ENCODE results near the gene PPFIA1.
"Not testable (repeated sequence)": the region's sequence is repeated elsewhere in the genome, so short reads cannot be mapped to it uniquely, and the experiment has no call there.

PPFIA1 gene

DNA sequence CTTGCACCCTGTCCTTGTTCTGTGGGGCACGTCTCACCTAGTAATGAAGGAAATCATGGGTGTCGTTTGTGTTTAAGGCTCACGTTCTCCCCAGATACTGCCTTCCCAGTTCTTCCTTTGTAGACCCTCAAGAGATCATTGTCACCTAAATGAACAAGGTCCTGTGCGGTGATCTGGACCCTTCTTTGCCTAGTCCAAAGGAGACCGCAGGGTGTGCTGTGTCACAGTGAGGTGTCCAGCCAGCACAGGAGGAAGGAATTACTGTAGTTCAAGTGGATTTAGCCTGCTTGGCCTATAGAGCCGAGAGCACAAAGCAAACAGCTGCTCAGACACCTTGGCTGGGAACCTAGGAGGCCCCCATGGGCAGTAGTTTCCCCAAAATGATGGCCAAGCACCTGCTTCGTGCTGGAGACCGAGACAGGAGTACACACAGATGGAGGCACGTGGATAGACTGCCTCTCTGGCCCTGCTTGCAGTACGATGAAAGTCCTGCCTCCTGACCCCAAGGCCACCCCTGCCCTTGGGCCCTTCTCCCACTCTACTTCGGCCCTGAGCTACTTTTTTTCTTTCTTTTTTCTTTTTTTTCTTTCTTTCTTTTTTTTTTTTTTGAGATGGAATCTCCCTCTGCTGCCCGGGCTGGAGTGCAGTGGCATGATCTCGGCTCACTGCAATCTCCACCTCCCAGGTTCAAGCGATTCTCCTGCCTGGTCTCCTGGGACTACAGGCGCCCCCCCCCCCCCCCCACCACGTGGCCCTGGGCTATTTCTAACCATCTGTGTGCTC is 19.4 kb upstream of the PPFIA1 start:
- DNase-seq (ENCODE audit: insufficient read length, low spot score) = no peak
- FAIRE-seq = no peak
- TF ChIP-seq, protein P1, sequence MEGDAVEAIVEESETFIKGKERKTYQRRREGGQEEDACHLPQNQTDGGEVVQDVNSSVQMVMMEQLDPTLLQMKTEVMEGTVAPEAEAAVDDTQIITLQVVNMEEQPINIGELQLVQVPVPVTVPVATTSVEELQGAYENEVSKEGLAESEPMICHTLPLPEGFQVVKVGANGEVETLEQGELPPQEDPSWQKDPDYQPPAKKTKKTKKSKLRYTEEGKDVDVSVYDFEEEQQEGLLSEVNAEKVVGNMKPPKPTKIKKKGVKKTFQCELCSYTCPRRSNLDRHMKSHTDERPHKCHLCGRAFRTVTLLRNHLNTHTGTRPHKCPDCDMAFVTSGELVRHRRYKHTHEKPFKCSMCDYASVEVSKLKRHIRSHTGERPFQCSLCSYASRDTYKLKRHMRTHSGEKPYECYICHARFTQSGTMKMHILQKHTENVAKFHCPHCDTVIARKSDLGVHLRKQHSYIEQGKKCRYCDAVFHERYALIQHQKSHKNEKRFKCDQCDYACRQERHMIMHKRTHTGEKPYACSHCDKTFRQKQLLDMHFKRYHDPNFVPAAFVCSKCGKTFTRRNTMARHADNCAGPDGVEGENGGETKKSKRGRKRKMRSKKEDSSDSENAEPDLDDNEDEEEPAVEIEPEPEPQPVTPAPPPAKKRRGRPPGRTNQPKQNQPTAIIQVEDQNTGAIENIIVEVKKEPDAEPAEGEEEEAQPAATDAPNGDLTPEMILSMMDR (IDR thresholded peaks at IDR 0.05; ENCODE audit: insufficient read depth, missing control alignments) = no peak

DNA sequence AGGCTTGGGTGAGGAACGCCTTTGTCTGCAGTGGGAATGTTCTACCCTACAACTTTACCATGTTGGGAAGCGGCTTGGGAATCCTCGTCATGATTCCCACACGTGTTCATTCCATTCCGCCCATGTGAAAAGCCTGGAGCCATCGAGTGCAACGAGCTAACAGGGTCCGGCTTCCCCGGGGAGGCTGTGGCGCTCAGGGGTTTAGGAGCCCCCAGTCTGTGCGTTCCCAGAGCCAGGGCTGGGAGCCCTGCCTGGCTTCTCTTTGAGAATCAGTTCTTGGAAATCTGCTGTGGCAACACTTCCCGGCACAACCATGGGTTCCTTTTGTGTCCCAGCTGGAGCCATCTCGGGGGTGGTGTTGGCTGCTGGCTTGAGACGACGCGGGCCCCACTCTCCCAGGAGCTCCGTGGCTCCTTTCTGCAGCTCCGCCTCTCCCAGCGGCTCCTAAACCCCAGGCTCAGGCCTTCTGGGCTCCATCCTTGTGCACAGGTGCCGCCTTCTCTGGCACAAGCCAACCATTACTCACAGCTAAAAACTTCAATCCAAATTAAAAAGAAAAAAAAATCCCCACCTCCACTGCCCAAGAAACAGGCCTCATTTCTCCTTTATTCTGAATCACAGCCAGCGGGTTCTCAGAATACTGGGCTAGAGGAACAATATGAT is 18.7 kb upstream of the PPFIA1 start:
- DNase-seq (ENCODE audit: insufficient read length, low spot score) (no peak), FAIRE-seq (no peak)
- TF ChIP-seq, protein P1 (IDR thresholded peaks at IDR 0.05; ENCODE audit: insufficient read depth, missing control alignments) = no peak

DNA sequence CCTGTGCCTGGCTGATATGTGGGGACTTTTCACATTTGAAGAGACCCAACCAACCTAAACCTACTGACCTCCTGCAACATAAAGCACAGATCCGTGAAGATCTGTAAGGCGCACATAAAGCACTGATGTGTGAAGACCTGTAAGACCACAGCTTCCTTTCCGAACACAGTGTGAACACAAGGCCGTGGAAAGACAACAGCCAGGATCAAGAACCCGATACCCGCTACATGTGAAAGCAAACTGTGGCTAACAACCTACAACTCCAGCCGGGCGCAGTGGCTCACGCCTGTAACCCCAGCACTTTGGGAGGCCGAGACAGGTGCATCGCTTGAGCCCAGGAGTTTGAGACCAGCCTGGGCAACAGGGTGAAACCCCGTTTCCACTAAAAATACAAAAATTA is 17.6 kb upstream of the PPFIA1 start:
- DNase-seq (ENCODE audit: insufficient read length, low spot score) (no peak), FAIRE-seq (no peak)
- TF ChIP-seq, protein P1 (IDR thresholded peaks at IDR 0.05; ENCODE audit: insufficient read depth, missing control alignments) = no peak

DNA sequence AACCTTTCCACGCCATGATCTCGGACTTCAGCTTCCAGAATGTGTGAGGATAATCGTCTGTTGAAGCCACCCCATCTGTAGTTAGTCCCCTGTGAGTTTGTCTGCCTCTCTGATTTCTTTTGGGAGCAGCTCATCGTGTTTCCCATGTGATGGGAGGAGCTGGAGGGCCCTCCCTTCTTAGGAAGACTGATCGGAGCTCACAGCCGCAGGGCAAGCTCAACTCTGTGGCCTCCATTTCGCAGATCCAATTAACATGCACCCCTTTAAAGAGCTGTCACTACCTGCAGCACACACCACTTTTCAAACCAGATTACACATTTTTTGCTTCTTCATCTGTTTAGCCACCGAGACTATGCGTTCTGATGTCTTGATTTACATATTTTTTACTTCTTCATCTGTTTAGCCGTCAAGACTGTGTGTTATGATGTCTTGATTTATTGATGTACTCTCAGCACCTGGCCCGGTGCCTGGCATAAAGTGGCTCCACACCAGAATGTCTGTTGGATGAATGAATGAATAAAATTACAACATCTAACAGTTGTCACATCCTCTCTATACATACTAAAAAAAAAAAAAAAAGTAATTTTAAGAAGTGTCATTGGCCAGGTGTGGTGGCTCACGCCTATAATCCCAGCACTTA is 14.9 kb upstream of the PPFIA1 start:
- FAIRE-seq (no peak), DNase-seq (ENCODE audit: insufficient read length, low spot score) (no peak)
- TF ChIP-seq, protein P1 (IDR thresholded peaks at IDR 0.05; ENCODE audit: insufficient read depth, missing control alignments) = no peak

DNA sequence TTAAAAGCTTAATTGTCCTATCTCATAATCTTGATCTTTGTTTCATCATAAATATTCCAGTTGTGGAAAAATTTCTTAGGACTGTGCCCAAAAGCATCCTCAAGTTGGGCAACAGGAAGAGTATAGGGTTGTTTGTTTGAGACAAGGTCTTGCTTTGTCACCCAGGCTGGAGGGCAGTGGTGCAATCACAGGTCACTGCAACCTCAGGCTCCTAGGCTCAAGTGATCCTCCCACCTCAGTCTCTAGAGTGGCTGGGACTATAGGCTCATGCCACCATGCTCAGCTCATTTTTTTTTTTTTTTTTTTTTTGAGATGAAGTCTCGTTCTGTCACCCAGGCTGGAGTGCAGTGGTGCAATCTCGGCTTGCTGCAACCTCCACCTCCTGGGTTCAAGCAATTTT is 11.4 kb upstream of the PPFIA1 start:
- not testable (repeated sequence) for DNase-seq (ENCODE audit: insufficient read length, low spot score); FAIRE-seq

DNA sequence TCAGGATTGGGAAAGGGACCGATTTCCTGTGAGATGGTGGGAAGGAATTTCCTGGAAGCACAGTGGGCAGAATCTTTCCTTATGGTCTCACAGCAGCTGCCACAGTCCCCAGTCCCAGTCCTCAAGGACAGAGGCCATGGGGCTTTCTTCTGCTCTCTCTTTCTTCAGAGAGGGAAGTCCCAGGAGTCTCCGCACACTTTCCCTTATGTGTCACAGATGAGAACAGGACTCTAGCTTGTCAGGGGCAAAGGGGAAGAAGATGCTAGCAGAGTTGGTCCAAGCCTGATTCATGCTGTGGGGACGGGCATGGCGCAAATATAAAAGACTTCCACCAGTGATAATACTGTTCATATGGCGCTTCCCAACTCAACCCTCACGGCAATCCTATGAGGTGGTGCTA is 7.5 kb upstream of the PPFIA1 start:
- FAIRE-seq = no peak
- TF ChIP-seq, protein P1 (IDR thresholded peaks at IDR 0.05; ENCODE audit: insufficient read depth, missing control alignments) = no peak
- DNase-seq (ENCODE audit: insufficient read length, low spot score) = no peak

DNA sequence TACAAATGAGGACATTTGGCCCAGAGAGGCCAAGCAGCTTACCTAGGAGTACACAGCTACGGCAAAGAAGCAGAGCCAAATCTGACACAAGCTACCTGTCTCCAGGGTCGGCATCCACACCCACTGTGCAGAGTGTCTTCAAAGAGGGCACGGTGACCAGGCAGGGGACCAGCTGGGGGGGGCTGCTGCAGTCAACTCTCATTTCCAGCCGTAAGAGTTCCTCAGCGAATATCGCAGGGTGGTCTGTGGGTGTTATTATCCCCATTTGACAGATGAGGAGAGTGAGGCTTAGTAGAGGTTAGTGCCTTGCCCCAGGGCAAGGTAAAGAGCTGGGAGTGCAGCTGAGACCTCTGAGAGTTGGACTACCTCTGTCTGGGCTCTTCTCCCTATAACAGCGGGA is 7.1 kb upstream of the PPFIA1 start:
- TF ChIP-seq, protein P1 (IDR thresholded peaks at IDR 0.05; ENCODE audit: insufficient read depth, missing control alignments) = no peak
- DNase-seq (ENCODE audit: insufficient read length, low spot score) = no peak
- FAIRE-seq = no peak
